ENCODE data around the gene USP7. TPM values are rescaled to one million over a fixed set of nuclear protein-coding genes. Genes with fewer than 3 reads are reported as not detected.

The USP7 gene
- total RNA-seq, result 100 to 1,000 TPM in 2 of 3 donors, 10 to 100 TPM in 1; 87.9 to 156 (median 118) TPM

DNA sequence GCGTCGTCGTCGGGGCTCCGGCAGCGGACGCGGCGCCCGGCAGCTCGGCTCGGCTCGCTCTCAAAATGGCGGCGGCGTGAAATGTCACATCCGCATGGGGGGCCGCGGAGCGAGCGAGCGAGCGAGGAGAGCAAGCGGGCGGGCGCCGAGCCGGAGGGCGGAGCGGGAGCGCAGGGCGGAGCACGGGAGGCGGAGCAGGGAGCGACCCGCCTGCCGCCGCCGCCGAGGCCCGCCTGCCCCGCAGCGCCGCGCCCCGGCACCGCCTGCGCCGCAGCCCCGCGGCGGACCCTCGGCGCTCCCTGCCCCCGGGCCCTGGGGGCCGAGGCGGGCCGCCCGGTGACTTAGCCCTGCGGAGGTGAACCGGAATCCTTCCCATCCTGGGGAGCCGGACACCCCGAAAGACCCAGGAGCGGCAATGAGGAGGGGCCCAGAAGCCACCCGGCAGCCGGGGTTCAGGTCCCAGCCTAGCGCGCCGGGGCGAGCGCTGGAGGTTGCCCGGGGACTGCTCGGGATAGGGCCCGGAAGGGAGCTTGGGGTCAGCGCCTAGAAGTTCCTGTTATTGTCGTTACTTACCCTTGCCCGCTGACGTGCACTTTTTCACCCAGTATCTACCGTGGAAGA is at the start of gene USP7:
TSS of gene USP7 (minus strand) at position 86 of the 621 bp plus-strand sequence. CDS start 621 bp downstream, outside the sequence.
- Histone ChIP-seq H3K27me3 (no peaks in the 10 kb centered on the region), H3K4me1 (peaks cover 0 to 31% of the 10 kb centered on the region in 2 donors), H3K27ac (peak within 1 kb of the TSS; percentile 79 to 93), H3K4me3 (peak within 1 kb of the TSS; percentile 79 to 94 (median 81)), H3K36me3 (no peaks in the 10 kb centered on the region), H3K9me3 (no peaks in the 10 kb centered on the region)
- DNase-seq (ENCODE audit: low spot score in 2 of 2), result peak; percentile 85 to 91
- TF ChIP-seq POLR2A (IDR thresholded peaks at IDR 0.05), result no peak
- peak in 2 of 3 donors; percentile 23 to 83 for TF ChIP-seq POLR2AphosphoS5 (IDR thresholded peaks at IDR 0.05)
- intact Hi-C loops (cut with DNase I; ENCODE audit: low total_unique reads), result no loop called here

DNA sequence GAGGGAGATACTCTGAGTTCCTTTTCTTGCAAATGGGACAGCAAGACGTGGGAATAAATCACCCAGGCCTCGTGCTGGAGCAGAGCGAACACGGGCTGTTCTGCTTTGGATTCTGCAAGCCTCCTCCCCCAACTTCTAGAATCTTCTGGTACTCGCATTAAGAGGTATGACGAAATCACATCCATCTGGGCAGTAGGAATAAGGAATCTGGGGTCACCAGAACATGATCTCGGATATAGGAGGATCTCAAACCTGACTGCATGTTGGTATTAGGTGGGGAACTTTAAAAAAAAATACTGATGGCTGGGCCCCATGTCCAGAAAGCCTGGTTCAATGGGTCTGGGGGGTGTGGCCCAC is 49.8 kb upstream of the USP7 start:
- Histone ChIP-seq H3K4me3 (peak overlapping the region in 1 of 3 donors; percentile 15), H3K9me3 (peaks cover 7 to 8% of the 10 kb centered on the region in 2 donors), H3K36me3 (no peaks in the 10 kb centered on the region), H3K4me1 (no peaks in the 10 kb centered on the region), H3K27me3 (no peaks in the 10 kb centered on the region), H3K27ac (no peak overlapping the region)
- no peak for DNase-seq (ENCODE audit: low spot score in 2 of 2)
- TF ChIP-seq, protein P1, sequence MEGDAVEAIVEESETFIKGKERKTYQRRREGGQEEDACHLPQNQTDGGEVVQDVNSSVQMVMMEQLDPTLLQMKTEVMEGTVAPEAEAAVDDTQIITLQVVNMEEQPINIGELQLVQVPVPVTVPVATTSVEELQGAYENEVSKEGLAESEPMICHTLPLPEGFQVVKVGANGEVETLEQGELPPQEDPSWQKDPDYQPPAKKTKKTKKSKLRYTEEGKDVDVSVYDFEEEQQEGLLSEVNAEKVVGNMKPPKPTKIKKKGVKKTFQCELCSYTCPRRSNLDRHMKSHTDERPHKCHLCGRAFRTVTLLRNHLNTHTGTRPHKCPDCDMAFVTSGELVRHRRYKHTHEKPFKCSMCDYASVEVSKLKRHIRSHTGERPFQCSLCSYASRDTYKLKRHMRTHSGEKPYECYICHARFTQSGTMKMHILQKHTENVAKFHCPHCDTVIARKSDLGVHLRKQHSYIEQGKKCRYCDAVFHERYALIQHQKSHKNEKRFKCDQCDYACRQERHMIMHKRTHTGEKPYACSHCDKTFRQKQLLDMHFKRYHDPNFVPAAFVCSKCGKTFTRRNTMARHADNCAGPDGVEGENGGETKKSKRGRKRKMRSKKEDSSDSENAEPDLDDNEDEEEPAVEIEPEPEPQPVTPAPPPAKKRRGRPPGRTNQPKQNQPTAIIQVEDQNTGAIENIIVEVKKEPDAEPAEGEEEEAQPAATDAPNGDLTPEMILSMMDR (IDR thresholded peaks at IDR 0.05), result no peak
- TF ChIP-seq POLR2A (IDR thresholded peaks at IDR 0.05) (no peak), POLR2AphosphoS5 (IDR thresholded peaks at IDR 0.05) (no peak)
- intact Hi-C loops (cut with DNase I; ENCODE audit: low total_unique reads), result no loop called here

DNA sequence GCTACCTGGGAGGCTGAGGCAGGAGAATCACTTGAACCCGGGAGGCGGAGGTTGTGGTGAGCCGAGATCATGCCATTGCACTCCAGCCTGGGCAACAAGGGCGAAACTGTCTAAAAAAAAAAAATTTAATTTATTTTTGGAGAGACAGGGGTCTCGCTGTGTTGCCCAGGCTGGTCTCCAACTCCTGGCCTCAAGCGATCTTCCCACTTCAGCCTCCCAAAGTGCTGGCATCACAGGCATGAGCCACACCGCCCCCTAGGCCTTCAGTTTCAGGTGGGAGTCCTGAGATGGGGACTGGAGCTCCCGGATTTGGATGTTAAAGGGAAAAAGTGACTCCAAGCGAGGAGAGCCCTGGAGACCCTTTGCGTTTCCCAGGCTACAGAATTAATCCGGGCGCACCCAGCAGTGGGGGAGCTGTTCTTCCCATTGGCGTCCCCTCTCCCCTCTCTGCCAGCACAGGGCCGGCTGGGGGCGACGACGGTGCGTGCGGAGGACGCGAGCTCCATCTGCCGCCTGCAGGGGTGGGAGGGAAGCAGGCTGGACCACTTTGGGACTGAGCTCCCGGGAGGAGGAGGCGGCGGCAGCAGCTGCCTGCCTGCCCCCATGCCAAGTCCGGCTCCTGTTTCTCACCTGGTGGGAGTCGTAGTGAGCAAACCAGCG is 49.3 kb upstream of the USP7 start:
- H3K4me3 ChIP-seq, result peak overlapping the region in 1 of 3 donors; percentile 15
- TF ChIP-seq POLR2A (IDR thresholded peaks at IDR 0.05) (no peak), POLR2AphosphoS5 (IDR thresholded peaks at IDR 0.05) (no peak)
- TF ChIP-seq, protein P1 (IDR thresholded peaks at IDR 0.05), result no peak
- no peaks in the 10 kb centered on the region for H3K27me3 ChIP-seq
- H3K4me1 ChIP-seq, result no peaks in the 10 kb centered on the region
- no peak overlapping the region for H3K27ac ChIP-seq
- peaks cover 7 to 8% of the 10 kb centered on the region in 2 donors for H3K9me3 ChIP-seq
- no peaks in the 10 kb centered on the region for H3K36me3 ChIP-seq
- intact Hi-C loops (cut with DNase I; ENCODE audit: low total_unique reads), result no loop called here
- DNase-seq (ENCODE audit: low spot score in 2 of 2), result no peak

DNA sequence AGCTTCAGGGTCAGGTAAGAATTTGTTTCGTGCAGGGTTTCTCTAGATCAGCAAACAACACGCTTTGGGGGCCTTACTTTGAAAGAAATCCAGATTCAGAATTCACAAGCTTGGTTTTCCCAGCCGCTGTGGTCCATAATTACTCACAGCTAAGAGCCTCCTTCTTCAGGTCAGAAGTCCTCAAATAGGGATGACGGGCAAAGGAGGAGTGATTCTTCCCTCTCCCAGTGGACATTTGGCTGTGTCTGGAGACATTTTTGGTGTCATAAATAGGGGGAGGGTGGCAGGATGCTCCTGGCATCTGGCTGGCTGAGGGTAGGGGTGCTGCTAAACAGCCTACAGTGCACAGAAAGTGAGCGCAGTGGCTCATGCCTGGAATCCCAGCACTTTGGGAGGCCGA is 48.6 kb upstream of the USP7 start:
- peaks cover 7 to 8% of the 10 kb centered on the region in 2 donors for H3K9me3 ChIP-seq

DNA sequence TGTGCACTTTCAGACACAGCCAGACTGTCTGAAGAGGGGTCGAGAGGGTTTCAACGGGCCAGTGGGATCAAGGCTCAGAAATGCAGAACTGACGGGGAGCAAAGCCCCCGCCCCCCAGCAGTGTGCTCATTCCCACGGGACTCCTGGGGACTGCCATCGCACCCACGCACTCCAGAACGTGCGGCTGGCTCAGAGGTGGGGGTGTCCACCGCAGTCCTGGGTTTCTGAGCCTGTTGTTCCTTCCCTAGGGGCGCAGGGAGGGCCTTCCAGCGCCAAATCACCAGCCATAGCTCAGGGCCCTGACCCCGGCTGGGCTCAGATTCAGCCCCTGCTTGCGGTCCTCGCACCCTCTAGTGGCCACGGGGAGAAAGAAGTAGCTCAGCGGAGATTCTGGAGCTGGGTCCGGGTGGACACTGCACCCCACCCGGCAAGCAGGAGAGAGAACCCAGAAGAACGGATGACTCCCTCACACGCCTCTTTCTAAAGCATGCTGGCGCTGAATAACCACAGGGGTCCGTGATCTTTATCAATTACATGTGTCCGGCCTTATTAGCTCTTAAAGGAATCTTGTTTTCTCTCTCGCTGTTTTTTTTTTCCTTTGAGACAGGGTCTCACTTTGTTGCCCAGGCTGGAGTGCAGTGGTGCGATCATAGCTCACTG is 45.0 kb upstream of the USP7 start:
- TF ChIP-seq POLR2A (IDR thresholded peaks at IDR 0.05) (no peak), POLR2AphosphoS5 (IDR thresholded peaks at IDR 0.05) (peak in 1 of 3 donors; percentile 21)
- TF ChIP-seq, protein P1 (IDR thresholded peaks at IDR 0.05), result peak; percentile 55 to 80 (median 74)
- no peaks in the 10 kb centered on the region for H3K9me3 ChIP-seq
- intact Hi-C loops (cut with DNase I; ENCODE audit: low total_unique reads), result loop anchor here (2.0 kb wide), 1 partner anchor 388 kb away; the partner anchor contains the start of gene METTL22
- H3K4me1 ChIP-seq, result no peaks in the 10 kb centered on the region
- peak; percentile 40 to 69 for DNase-seq (ENCODE audit: low spot score in 2 of 2)
- peak overlapping the region in 1 of 2 donors; percentile 3 for H3K27ac ChIP-seq
- peak overlapping the region; percentile 15 to 61 (median 37) for H3K4me3 ChIP-seq
- H3K36me3 ChIP-seq, result no peaks in the 10 kb centered on the region
- no peaks in the 10 kb centered on the region for H3K27me3 ChIP-seq

More for the DNA sequence above, 48.6 kb upstream of the USP7 start:
- H3K27me3 ChIP-seq, result no peaks in the 10 kb centered on the region
- intact Hi-C loops (cut with DNase I; ENCODE audit: low total_unique reads), result no loop called here
- no peak overlapping the region for H3K27ac ChIP-seq
- H3K36me3 ChIP-seq, result no peaks in the 10 kb centered on the region
- no peak overlapping the region for H3K4me3 ChIP-seq
- H3K4me1 ChIP-seq, result no peaks in the 10 kb centered on the region
- TF ChIP-seq POLR2AphosphoS5 (IDR thresholded peaks at IDR 0.05) (no peak), POLR2A (IDR thresholded peaks at IDR 0.05) (no peak)
- TF ChIP-seq, protein P1 (IDR thresholded peaks at IDR 0.05), result no peak
- DNase-seq (ENCODE audit: low spot score in 2 of 2), result no peak

Measured in breast epithelium (tissue), 4 donors.